Gastrocnemius medialis (tissue), 4 donors: ENCODE measurements around the gene SFMBT2. TPM values are rescaled to one million over a fixed set of nuclear protein-coding genes. Genes with fewer than 3 reads are reported as not detected.

Experiments used
- ATAC-seq, 2 donors: fragments of 150-250 bp; one replicate each; pipeline ENCODE4 v1.9.1; 2016
- DNase-seq, 2 donors: peaks; one replicate each; pipeline ENCODE4 v3.0.0-alpha.2; 2019
- H3K27ac ChIP-seq, 4 donors: fragments of 200-600 bp; sonication (generic); 1 replicate in 1 of 4; 2 replicates in 3 of 4; pipeline ENCODE4 v1.5.1; 2016 to 2018; ENCODE audit warnings: mild to moderate bottlenecking in 2 of 4, moderate library complexity in 1 of 4
- H3K27me3 ChIP-seq, 3 donors: fragments of 200-600 bp; sonication (generic) in 2 of 3; 1 replicate in 1 of 3; 2 replicates in 2 of 3; pipeline versions ENCODE4 v1.5.1 to v1.6.0; 2016 to 2019; ENCODE audit warnings: mild to moderate bottlenecking in 1 of 3, moderate library complexity in 1 of 3
- H3K36me3 ChIP-seq, 2 donors: fragments of 200-600 bp; sonication (generic) in 1 of 2; one replicate each; pipeline ENCODE4 v1.5.1; 2017 to 2018
- H3K4me1 ChIP-seq, 2 donors: fragments of 200-600 bp; sonication (generic) in 1 of 2; one replicate each; pipeline ENCODE4 v1.5.1; 2016 to 2017; ENCODE audit warnings: mild to moderate bottlenecking in 2 of 2
- H3K4me3 ChIP-seq, 4 donors: fragments of 200-600 bp; sonication (generic) in 3 of 4; 1 replicate in 1 of 4; 2 replicates in 3 of 4; pipeline ENCODE4 v1.5.1; 2016 to 2019; ENCODE audit warnings: mild to moderate bottlenecking in 2 of 4
- H3K9me3 ChIP-seq, 3 donors: fragments of 200-600 bp; sonication (generic) in 2 of 3; 1 replicate in 1 of 3; 2 replicates in 2 of 3; pipeline ENCODE4 v1.5.1; 2016 to 2019
- CTCF ChIP-seq, 5 experiments: fragments of 450-650 bp in 3 of 5; fragments of 200-600 bp in 2 of 5; sonication (generic) in 2 of 5; IDR thresholded peaks in 4 of 5; conservative IDR thresholded peaks in 1 of 5; 1 replicate in 4 of 5; 2 replicates in 1 of 5; pipeline ENCODE4 v1.5.1; 2016 to 2019; ENCODE audit warnings: antibody characterized with exemption in 5 of 5, mild to moderate bottlenecking in 3 of 5, moderate library complexity in 3 of 5
- POLR2A ChIP-seq, 2 donors: fragments of 450-650 bp; IDR thresholded peaks; one replicate each; pipeline ENCODE4 v1.6.1; 2017; ENCODE audit warnings: antibody characterized with exemption in 2 of 2, mild to moderate bottlenecking in 2 of 2, moderate library complexity in 2 of 2
- in situ Hi-C, 4 donors: fragments of 200-750 bp; cut with MboI; loops; one replicate each; pipeline versions ENCODE4 v1.15.0 to v1.8.0; 2017; ENCODE audit warnings: low sequenced_read_pairs in 4 of 4
- intact Hi-C: fragments of 100-400 bp; cut with DNase I; formaldehyde crosslinking; loops from one replicate; pipeline ENCODE4 v1.15.1; 2023; ENCODE audit warnings: low total_unique reads
- total RNA-seq, 4 donors: library from RNA; depleted of rRNA; stranded (reverse); fragments of >200 nt; gene quantifications; one replicate each; pipeline versions ENCODE4 v1.1.0 to v1.2.3, GENCODE V29; 2016

The SFMBT2 gene
- total RNA-seq, 4 donors from 2014 or later, result 1.1 to 6.9 (median 2.1) TPM

GRCh38 chr10:7374795-7375194, 36.0 kb downstream of the SFMBT2 start:
- intact Hi-C loops (no loop called here), in situ Hi-C loops (no loop called here)
- DNase-seq, result no peak
- no peak for ATAC-seq
- H3K9me3 ChIP-seq, result no peaks in the 10 kb centered on the region
- TF ChIP-seq POLR2A (IDR thresholded peaks at IDR 0.05), result no peak
- H3K27ac ChIP-seq, result no peak overlapping the region
- H3K27me3 ChIP-seq, result no peaks in the 10 kb centered on the region
- H3K4me1 ChIP-seq, result no peaks in the 10 kb centered on the region
- H3K36me3 ChIP-seq, result no peaks in the 10 kb centered on the region
- no peak overlapping the region for H3K4me3 ChIP-seq

DNA sequence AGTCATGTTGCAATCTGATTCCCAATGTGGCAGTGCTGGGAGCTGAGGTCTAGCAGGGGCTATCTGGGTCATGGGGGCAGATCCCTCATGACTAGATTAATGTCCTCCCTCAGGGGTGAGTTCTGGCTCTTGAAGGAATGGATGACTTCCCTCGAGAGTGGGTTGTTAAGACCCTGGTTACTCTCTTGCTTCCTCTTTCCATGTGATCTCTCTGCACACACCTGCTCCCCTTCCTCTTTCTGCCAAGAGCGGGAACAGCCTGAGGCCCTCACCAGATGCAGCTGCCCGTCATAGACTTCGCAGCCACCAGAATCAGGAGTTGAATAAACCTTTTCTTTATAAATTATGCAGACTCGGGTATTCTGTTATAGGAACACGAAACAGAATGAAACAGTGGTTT, 37.8 kb downstream of the SFMBT2 start:
- DNase-seq (no peak), ATAC-seq (no peak)
- Histone ChIP-seq H3K4me3 (no peak overlapping the region), H3K9me3 (no peaks in the 10 kb centered on the region), H3K36me3 (no peaks in the 10 kb centered on the region), H3K4me1 (no peaks in the 10 kb centered on the region), H3K27me3 (no peaks in the 10 kb centered on the region), H3K27ac (no peak overlapping the region)
- intact Hi-C loops, result no loop called here
- in situ Hi-C loops, result no loop called here
- TF ChIP-seq POLR2A (IDR thresholded peaks at IDR 0.05), result no peak
- TF ChIP-seq CTCF (IDR thresholded peaks at IDR 0.05 in 4 of 5, conservative IDR thresholded peaks at IDR 0.05 in 1 of 5), result no peak

GRCh38 chr10:7372504-7372903, 38.3 kb downstream of the SFMBT2 start:
- intact Hi-C loops, result no loop called here
- DNase-seq (no peak), ATAC-seq (no peak)
- Histone ChIP-seq H3K27me3 (no peaks in the 10 kb centered on the region), H3K4me1 (no peaks in the 10 kb centered on the region), H3K36me3 (peaks cover 0 to 5% of the 10 kb centered on the region in 2 donors), H3K27ac (no peak overlapping the region), H3K9me3 (no peaks in the 10 kb centered on the region), H3K4me3 (no peak overlapping the region)
- in situ Hi-C loops, result no loop called here
- no peak for TF ChIP-seq CTCF (IDR thresholded peaks at IDR 0.05 in 4 of 5, conservative IDR thresholded peaks at IDR 0.05 in 1 of 5)
- no peak for TF ChIP-seq POLR2A (IDR thresholded peaks at IDR 0.05)

DNA sequence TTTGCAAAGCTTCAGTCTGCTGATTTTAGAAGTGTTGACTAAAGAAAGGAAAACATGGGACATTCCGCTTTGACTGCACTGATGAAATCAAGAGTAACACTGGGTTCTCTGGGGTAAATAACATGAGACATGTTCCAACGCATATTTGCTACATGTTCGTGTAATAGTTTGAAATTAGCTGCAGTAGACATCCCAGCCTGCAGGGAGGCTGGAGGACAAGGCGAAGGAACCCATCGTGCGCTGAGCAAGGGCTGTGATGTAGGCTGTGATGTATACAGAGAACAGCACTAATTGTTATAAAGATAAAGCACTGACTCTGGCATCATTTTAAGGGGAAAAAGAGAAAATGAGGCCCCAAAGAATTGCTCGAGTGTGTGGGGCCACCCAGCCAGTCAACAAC, 40.3 kb downstream of the SFMBT2 start:
- intact Hi-C loops, result no loop called here
- DNase-seq (no peak), ATAC-seq (no peak)
- Histone ChIP-seq H3K4me1 (no peaks in the 10 kb centered on the region), H3K9me3 (no peaks in the 10 kb centered on the region), H3K4me3 (no peak overlapping the region), H3K36me3 (peaks cover 0 to 17% of the 10 kb centered on the region in 2 donors), H3K27me3 (no peaks in the 10 kb centered on the region), H3K27ac (no peak overlapping the region)
- TF ChIP-seq POLR2A (IDR thresholded peaks at IDR 0.05), result no peak
- no peak for TF ChIP-seq CTCF (IDR thresholded peaks at IDR 0.05 in 4 of 5, conservative IDR thresholded peaks at IDR 0.05 in 1 of 5)
- in situ Hi-C loops, result no loop called here

DNA sequence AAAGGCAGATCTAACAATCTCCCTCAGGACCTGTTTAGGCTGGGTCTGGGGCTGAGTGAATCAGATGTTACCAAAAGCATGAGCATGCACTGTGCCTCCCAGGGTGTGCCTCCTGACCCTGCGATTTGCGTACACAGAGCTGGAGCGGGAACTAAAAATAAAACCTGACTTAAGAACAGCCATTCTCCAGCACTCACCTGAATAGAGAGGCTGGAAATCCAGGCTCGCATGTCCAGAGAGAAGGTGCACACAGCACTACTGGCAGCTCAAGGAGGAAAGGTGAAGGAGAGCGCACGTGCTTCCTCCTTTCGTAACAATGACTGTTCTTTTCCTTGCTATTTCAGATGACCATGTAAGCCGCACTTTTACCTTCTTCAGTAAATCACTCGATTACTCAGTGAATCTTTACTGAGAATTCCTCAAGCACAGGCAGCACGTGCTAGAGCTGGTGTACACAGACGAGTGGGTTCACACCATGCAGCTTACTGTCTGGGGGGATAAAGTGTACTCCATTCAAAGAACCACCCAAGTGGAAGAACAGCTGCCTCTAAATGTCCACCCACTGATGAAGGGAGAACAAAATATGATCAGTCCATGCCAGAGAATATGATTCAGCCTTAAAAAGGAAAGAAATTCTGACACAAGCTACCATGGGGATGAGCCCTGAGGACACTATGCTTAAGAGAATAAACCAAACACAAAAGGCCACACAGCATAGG, 45.6 kb downstream of the SFMBT2 start:
- intact Hi-C loops, result no loop called here
- ATAC-seq, result no peak

More for the DNA sequence above, 45.6 kb downstream of the SFMBT2 start:
- H3K9me3 ChIP-seq, result no peaks in the 10 kb centered on the region
- H3K27me3 ChIP-seq, result no peaks in the 10 kb centered on the region
- no peak overlapping the region for H3K4me3 ChIP-seq
- DNase-seq, result no peak
- no peaks in the 10 kb centered on the region for H3K4me1 ChIP-seq
- peaks cover 0 to 17% of the 10 kb centered on the region in 2 donors for H3K36me3 ChIP-seq
- in situ Hi-C loops, result no loop called here
- H3K27ac ChIP-seq, result no peak overlapping the region
- no peak for TF ChIP-seq POLR2A (IDR thresholded peaks at IDR 0.05)
- TF ChIP-seq CTCF (IDR thresholded peaks at IDR 0.05 in 4 of 5, conservative IDR thresholded peaks at IDR 0.05 in 1 of 5), result no peak
